Endothelial cell (in vitro differentiated cells): ENCODE data around the gene CLASRP. TPM values are rescaled to one million over a fixed set of nuclear protein-coding genes. Genes with fewer than 3 reads are reported as not detected.

Source experiments
- DNase-seq: peaks from one replicate; pipeline ENCODE4 v3.0.0; 2021; ENCODE audit warnings: low spot score
- H3K27ac Mint-ChIP-seq: one replicate; pipeline ENCODE4 v1.8.0; 2021; ENCODE audit warnings: mixed read lengths, inconsistent platforms; ENCODE audit not compliant: unreplicated experiment
- H3K27me3 Mint-ChIP-seq: one replicate; pipeline ENCODE4 v1.8.0; 2021; ENCODE audit warnings: mild to moderate bottlenecking, moderate library complexity, mixed read lengths, inconsistent platforms; ENCODE audit not compliant: unreplicated experiment
- H3K36me3 Mint-ChIP-seq: one replicate; pipeline ENCODE4 v1.8.0; 2021; ENCODE audit warnings: mild to moderate bottlenecking, low read depth, mixed read lengths, inconsistent platforms; ENCODE audit not compliant: unreplicated experiment
- H3K4me1 Mint-ChIP-seq: one replicate; pipeline ENCODE4 v1.8.0; 2021; ENCODE audit warnings: mild to moderate bottlenecking, mixed read lengths, inconsistent platforms; ENCODE audit not compliant: unreplicated experiment
- H3K4me3 Mint-ChIP-seq: one replicate; pipeline ENCODE4 v1.8.0; 2021; ENCODE audit warnings: mild to moderate bottlenecking, mixed read lengths, inconsistent platforms; ENCODE audit not compliant: unreplicated experiment
- H3K9me3 Mint-ChIP-seq: one replicate; pipeline ENCODE4 v1.8.0; 2021; ENCODE audit warnings: mixed read lengths, inconsistent platforms; ENCODE audit not compliant: unreplicated experiment
- CTCF ChIP-seq: fragments of 200-600 bp; sonication (generic); IDR thresholded peaks from one replicate; pipeline ENCODE4 v1.5.0; 2021; ENCODE audit warnings: antibody characterized with exemption; ENCODE audit not compliant: unreplicated experiment
- total RNA-seq: library from RNA; stranded (reverse); fragmentation: NEBNext Ultra II Directional; extraction: Animal tissue kit (Norgen Biotek cat#: 25700); gene quantifications from one replicate; pipeline ENCODE4 v1.2.1, GENCODE V29; 2021; ENCODE audit not compliant: unreplicated experiment

The CLASRP gene
- total RNA-seq, 1 donor from 2014 or later, result 72.2 TPM

- Mint-ChIP-seq H3K27me3 (peaks cover 5% of the 10 kb centered on the region), H3K36me3 (peaks cover 37% of the 10 kb centered on the region), H3K4me3 (peak overlapping the region; percentile 12), H3K27ac (no peak overlapping the region), H3K9me3 (no peaks in the 10 kb centered on the region), H3K4me1 (no peaks in the 10 kb centered on the region)
- DNase-seq, result no peak
- no peak for TF ChIP-seq CTCF
Measured at GRCh38 chr19:45051929-45052579, 13.2 kb downstream of the CLASRP start.

GRCh38 chr19:45056831-45057230, 18.0 kb downstream of the CLASRP start:
- Mint-ChIP-seq H3K4me3 (no peak overlapping the region), H3K4me1 (peaks cover 6% of the 10 kb centered on the region), H3K9me3 (no peaks in the 10 kb centered on the region), H3K27me3 (peaks cover 6% of the 10 kb centered on the region), H3K36me3 (peaks cover 62% of the 10 kb centered on the region), H3K27ac (no peak overlapping the region)
- DNase-seq, result no peak
- TF ChIP-seq CTCF, result no peak

GRCh38 chr19:45057444-45057843, 18.6 kb downstream of the CLASRP start:
- no peak for TF ChIP-seq CTCF
- peaks cover 58% of the 10 kb centered on the region for H3K36me3 Mint-ChIP-seq
- no peak for DNase-seq

GRCh38 chr19:45058622-45059159, 19.8 kb downstream of the CLASRP start:
- no peak for TF ChIP-seq CTCF
- peaks cover 4% of the 10 kb centered on the region for H3K27me3 Mint-ChIP-seq
- H3K4me3 Mint-ChIP-seq, result no peak overlapping the region
- no peak overlapping the region for H3K27ac Mint-ChIP-seq
- no peak for DNase-seq
- H3K36me3 Mint-ChIP-seq, result peaks cover 59% of the 10 kb centered on the region
- no peaks in the 10 kb centered on the region for H3K9me3 Mint-ChIP-seq
- peaks cover 6% of the 10 kb centered on the region for H3K4me1 Mint-ChIP-seq

More at GRCh38 chr19:45057444-45057843, 18.6 kb downstream of the CLASRP start:
- Mint-ChIP-seq H3K27ac (no peak overlapping the region), H3K27me3 (peaks cover 6% of the 10 kb centered on the region), H3K4me3 (peak overlapping the region; percentile 7), H3K9me3 (no peaks in the 10 kb centered on the region), H3K4me1 (peaks cover 6% of the 10 kb centered on the region)

- H3K27ac Mint-ChIP-seq, result no peak overlapping the region
- H3K4me3 Mint-ChIP-seq, result no peak overlapping the region
- peaks cover 6% of the 10 kb centered on the region for H3K4me1 Mint-ChIP-seq
- peaks cover 55% of the 10 kb centered on the region for H3K36me3 Mint-ChIP-seq
- peaks cover 4% of the 10 kb centered on the region for H3K27me3 Mint-ChIP-seq
- peak; percentile 87 for DNase-seq
- peak; percentile 94 for TF ChIP-seq CTCF
- no peaks in the 10 kb centered on the region for H3K9me3 Mint-ChIP-seq
Measured at GRCh38 chr19:45059258-45059965, 20.6 kb downstream of the CLASRP start.
